IMR-90 (cell line): Measurements from ENCODE around the gene C10orf105. TPM values are rescaled to one million over a fixed set of nuclear protein-coding genes. Genes with fewer than 3 reads are reported as not detected.

Source experiments
- CTCF ChIP-seq: conservative IDR thresholded peaks from 2 replicates; pipeline ENCODE4 v1.5.1; 2012; ENCODE audit warnings: mild to moderate bottlenecking, low read depth, low read length, improper control_type of control experiment
- USF2 ChIP-seq: fragments of 150-350 bp; IDR thresholded peaks from 2 replicates; pipeline ENCODE4 v1.6.1; 2017; ENCODE audit warnings: mild to moderate bottlenecking, antibody characterized with exemption, low read length, low read depth
- polyA plus RNA-seq, 3 experiments: library from polyadenylated mRNA; depleted of rRNA; stranded (reverse); fragments of >200 nt; gene quantifications; 2 replicates each; pipeline ENCODE4 v1.2.3, GENCODE V29; 2012; ENCODE audit warnings: low replicate concordance in 1 of 3
- total RNA-seq: library from RNA; depleted of rRNA; stranded (reverse); fragments of >200 nt; gene quantifications from 2 replicates; pipeline ENCODE4 v1.2.3, GENCODE V29; 2012

C10orf105 gene
- total and polyA plus RNA-seq, 2 of the 4 experiments (the other 2 are of a cell fraction): under 0.01 TPM; not detected in 1

GRCh38 chr10:71767420-71768035 lies 48.0 kb upstream of the C10orf105 start (continued):
- TF ChIP-seq CTCF (no peak), USF2 (no peak)
